ENCODE results near the gene ZFYVE21.

DNA sequence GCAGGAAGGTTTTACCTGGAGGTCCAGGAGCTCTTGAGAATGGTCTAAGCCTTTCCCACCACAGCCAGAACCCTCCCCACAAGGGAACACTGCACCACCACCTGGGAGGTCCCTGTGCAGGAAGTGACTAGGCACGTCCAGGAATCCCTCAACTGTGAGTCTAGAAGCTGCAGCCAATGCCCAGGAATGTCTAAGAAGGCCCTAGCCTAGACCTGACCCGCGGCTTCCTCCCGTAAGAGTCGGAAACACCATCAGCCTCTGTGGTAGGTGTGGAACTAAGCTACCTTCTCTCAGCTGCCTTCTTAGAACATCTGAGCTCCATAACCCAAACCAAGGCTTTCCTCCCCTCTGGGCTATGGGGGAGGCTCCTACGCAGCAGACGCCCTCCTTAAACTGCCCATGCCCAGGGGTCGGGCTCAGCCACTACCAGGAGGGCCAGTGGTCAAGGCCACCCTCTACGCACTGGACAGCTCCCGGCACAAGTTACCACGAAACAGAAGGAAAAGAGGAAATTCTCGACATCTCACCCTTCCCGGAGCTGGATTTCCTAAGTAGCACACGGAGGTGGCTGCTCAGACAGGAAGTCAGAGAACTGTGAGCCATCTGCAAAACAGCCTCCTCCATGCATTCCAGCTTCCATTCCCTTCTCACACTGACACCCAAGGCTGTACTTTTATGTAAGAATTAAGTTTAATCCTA is 25.5 kb downstream of the ZFYVE21 start:
- TF ChIP-seq GATA2 (IDR thresholded peaks at IDR 0.05; ENCODE audit: low read depth, low read length), result no peak
- TF ChIP-seq GATA3 (IDR thresholded peaks at IDR 0.05; ENCODE audit: low read depth, low read length), result no peak
